Calu3 (cell line): ENCODE data around the gene FAF1. TPM values are rescaled to one million over a fixed set of nuclear protein-coding genes. Genes with fewer than 3 reads are reported as not detected.

Source experiments
- BruUV-seq: library from RNA; stranded (reverse); fragments of 400-500 nt; replicated peaks from 2 replicates; lab custom pipeline; 2021; lab: Mats Ljungman, UMichigan
- CTCF ChIA-PET: fragments of 300-600 bp; sonication (Branson Sonifier 250); formaldehyde crosslinking; loops from one replicate; lab custom pipeline; 2022; ENCODE audit warnings: antibody characterized with exemption; lab: Charles Lee
- DNase-seq: peaks from one replicate; pipeline ENCODE4 v3.0.0; 2022
- H3K27ac Mint-ChIP-seq: one replicate; pipeline ENCODE4 v1.8.0; 2022; ENCODE audit warnings: mixed read lengths; ENCODE audit not compliant: unreplicated experiment
- H3K27me3 Mint-ChIP-seq: one replicate; pipeline ENCODE4 v1.8.0; 2022; ENCODE audit warnings: mixed read lengths; ENCODE audit not compliant: unreplicated experiment
- H3K36me3 Mint-ChIP-seq: one replicate; pipeline ENCODE4 v1.8.0; 2022; ENCODE audit warnings: mild to moderate bottlenecking, moderate library complexity, mixed read lengths; ENCODE audit not compliant: insufficient read depth, unreplicated experiment
- H3K4me1 Mint-ChIP-seq: one replicate; pipeline ENCODE4 v1.8.0; 2022; ENCODE audit warnings: mild to moderate bottlenecking, low read depth, mixed read lengths; ENCODE audit not compliant: unreplicated experiment
- H3K4me3 Mint-ChIP-seq: one replicate; pipeline ENCODE4 v1.8.0; 2022; ENCODE audit warnings: mild to moderate bottlenecking, low read depth, moderate library complexity, mixed read lengths; ENCODE audit not compliant: unreplicated experiment
- H3K9me3 Mint-ChIP-seq: one replicate; pipeline ENCODE4 v1.8.0; 2022; ENCODE audit warnings: low read depth, mixed read lengths; ENCODE audit not compliant: unreplicated experiment
- CTCF ChIP-seq: fragments of 200-600 bp; IDR thresholded peaks from one replicate; pipeline ENCODE4 v1.8.0; 2022; ENCODE audit warnings: antibody characterized with exemption; ENCODE audit not compliant: unreplicated experiment
- intact Hi-C: fragments of 100-400 bp; cut with micrococcal nuclease; formaldehyde crosslinking; loops from one replicate; pipeline ENCODE4 v1.10.0; 2022; ENCODE audit not compliant: unreplicated experiment
- total RNA-seq: library from RNA; stranded (reverse); gene quantifications from 2 replicates; pipeline ENCODE4 v1.2.3, GENCODE V29; 2022

The FAF1 gene
- total RNA-seq, 1 experiment from 2014 or later = 104 TPM

GRCh38 chr1:50542362-50542761 lies 417.7 kb downstream of the FAF1 start:
- DNase-seq = no peak
- no peak for TF ChIP-seq CTCF
- intact Hi-C loops = loop anchor here (10.0 kb wide), 1 partner anchor 58 kb away; no protein-coding TSS in a partner anchor
- H3K36me3 Mint-ChIP-seq = no peaks in the 10 kb centered on the region
- BruUV-seq = no TSS peak
- H3K27me3 Mint-ChIP-seq = no peaks in the 10 kb centered on the region
- CTCF ChIA-PET = no interaction called here
- H3K4me3 Mint-ChIP-seq = no peak overlapping the region
- no peak overlapping the region for H3K27ac Mint-ChIP-seq
- no peaks in the 10 kb centered on the region for H3K4me1 Mint-ChIP-seq
- H3K9me3 Mint-ChIP-seq = no peaks in the 10 kb centered on the region

- DNase-seq = no peak
- CTCF ChIA-PET = no interaction called here
- intact Hi-C loops = no loop called here
- Mint-ChIP-seq H3K4me3 (no peak overlapping the region), H3K27me3 (no peaks in the 10 kb centered on the region), H3K9me3 (no peaks in the 10 kb centered on the region), H3K4me1 (no peaks in the 10 kb centered on the region), H3K36me3 (no peaks in the 10 kb centered on the region), H3K27ac (no peak overlapping the region)
- BruUV-seq = no TSS peak
- TF ChIP-seq CTCF = no peak
Measured at GRCh38 chr1:50538476-50538875, 421.6 kb downstream of the FAF1 start.

- CTCF ChIA-PET = no interaction called here
- Mint-ChIP-seq H3K27me3 (no peaks in the 10 kb centered on the region), H3K36me3 (no peaks in the 10 kb centered on the region), H3K4me3 (no peak overlapping the region), H3K4me1 (peaks cover 10% of the 10 kb centered on the region), H3K27ac (no peak overlapping the region), H3K9me3 (no peaks in the 10 kb centered on the region)
- no TSS peak for BruUV-seq
- no peak for TF ChIP-seq CTCF
- no peak for DNase-seq
- intact Hi-C loops = no loop called here
Measured at GRCh38 chr1:50531601-50532000, 428.5 kb downstream of the FAF1 start.

- no peaks in the 10 kb centered on the region for H3K27me3 Mint-ChIP-seq
- CTCF ChIA-PET = no interaction called here
- no peak for TF ChIP-seq CTCF
- no peak overlapping the region for H3K4me3 Mint-ChIP-seq
- H3K9me3 Mint-ChIP-seq = no peaks in the 10 kb centered on the region
- H3K36me3 Mint-ChIP-seq = no peaks in the 10 kb centered on the region
- no peak for DNase-seq
- no peak overlapping the region for H3K27ac Mint-ChIP-seq
- BruUV-seq = no TSS peak
- intact Hi-C loops = no loop called here
- peaks cover 10% of the 10 kb centered on the region for H3K4me1 Mint-ChIP-seq
Measured at GRCh38 chr1:50531027-50531426, 429.0 kb downstream of the FAF1 start.
